Measurements from ENCODE around the gene PTPRR. TPM values are rescaled to one million over a fixed set of nuclear protein-coding genes. Genes with fewer than 3 reads are reported as not detected.
A peak's percentile ranks its signal among the peaks of the same experiment; 100 is the strongest.

Gene PTPRR
- total and polyA plus RNA-seq, 10 donors = 0.41 to 2.7 (median 1.5) TPM

GRCh38 chr12:70659077-70659606 lies 261.4 kb downstream of the PTPRR start:
- Histone ChIP-seq H3K27ac (no peak overlapping the region), H3K36me3 (no peaks in the 10 kb centered on the region), H3K4me1 (no peaks in the 10 kb centered on the region), H3K27me3 (replicated peaks in 1 of 7) (no peaks in the 10 kb centered on the region), H3K9me3 (no peaks in the 10 kb centered on the region), H3K4me3 (no peak overlapping the region)
- intact Hi-C loops (cut with DNase I; ENCODE audit: low total_unique reads) = no loop called here
- WGBS, 5 donors = 88 to 96% (median 93%) methylated on average over 6 of the region's 6 CpGs
- DNase-seq = no peak
- TF ChIP-seq, protein P1, sequence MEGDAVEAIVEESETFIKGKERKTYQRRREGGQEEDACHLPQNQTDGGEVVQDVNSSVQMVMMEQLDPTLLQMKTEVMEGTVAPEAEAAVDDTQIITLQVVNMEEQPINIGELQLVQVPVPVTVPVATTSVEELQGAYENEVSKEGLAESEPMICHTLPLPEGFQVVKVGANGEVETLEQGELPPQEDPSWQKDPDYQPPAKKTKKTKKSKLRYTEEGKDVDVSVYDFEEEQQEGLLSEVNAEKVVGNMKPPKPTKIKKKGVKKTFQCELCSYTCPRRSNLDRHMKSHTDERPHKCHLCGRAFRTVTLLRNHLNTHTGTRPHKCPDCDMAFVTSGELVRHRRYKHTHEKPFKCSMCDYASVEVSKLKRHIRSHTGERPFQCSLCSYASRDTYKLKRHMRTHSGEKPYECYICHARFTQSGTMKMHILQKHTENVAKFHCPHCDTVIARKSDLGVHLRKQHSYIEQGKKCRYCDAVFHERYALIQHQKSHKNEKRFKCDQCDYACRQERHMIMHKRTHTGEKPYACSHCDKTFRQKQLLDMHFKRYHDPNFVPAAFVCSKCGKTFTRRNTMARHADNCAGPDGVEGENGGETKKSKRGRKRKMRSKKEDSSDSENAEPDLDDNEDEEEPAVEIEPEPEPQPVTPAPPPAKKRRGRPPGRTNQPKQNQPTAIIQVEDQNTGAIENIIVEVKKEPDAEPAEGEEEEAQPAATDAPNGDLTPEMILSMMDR (IDR thresholded peaks at IDR 0.05 in 8 of 11, conservative IDR thresholded peaks at IDR 0.05 in 3 of 11) = no peak
- no peak for TF ChIP-seq POLR2A (IDR thresholded peaks at IDR 0.05)
- TF ChIP-seq POLR2AphosphoS5 (IDR thresholded peaks at IDR 0.05) = no peak

DNA sequence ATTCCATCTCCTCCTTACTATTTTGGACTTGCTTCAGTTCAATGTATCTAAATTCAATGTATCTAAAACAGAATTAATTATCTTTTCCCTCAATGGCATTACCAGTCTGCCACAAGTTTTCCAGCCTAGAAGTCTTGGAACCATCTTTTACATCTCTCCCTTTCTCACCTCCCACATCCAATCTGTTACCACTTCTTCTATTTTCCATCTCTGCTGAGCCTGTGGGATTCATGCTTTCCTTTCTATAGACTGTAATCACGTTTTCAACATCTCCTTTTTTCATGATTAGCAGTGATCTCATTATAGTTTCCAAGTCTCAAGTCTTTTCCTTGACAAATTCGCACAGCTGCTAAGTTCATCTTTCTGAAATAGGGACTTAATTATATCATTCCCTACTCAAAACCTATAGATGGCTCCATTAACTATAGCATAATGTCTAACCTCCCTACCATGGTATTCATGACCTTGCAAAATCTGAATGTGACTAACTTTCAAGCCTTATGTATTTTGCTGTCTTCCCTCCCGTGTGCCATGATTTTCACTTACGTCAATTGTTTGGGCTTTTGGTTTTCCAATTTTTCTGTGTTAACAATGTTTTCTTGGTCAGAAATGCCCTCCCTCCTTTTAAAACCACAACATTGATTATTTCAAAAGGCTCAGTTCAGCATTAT lies 262.8 kb downstream of the PTPRR start:
- Histone ChIP-seq H3K27me3 (replicated peaks in 1 of 7) (no peaks in the 10 kb centered on the region), H3K4me3 (no peak overlapping the region), H3K36me3 (no peaks in the 10 kb centered on the region), H3K4me1 (no peaks in the 10 kb centered on the region), H3K9me3 (no peaks in the 10 kb centered on the region), H3K27ac (no peak overlapping the region)
- no peak for DNase-seq
- WGBS, 5 donors = 78 to 86% (median 83%) methylated on average over 4 of the region's 4 CpGs
- intact Hi-C loops (cut with DNase I; ENCODE audit: low total_unique reads) = no loop called here
- no peak for TF ChIP-seq POLR2A (IDR thresholded peaks at IDR 0.05)
- TF ChIP-seq POLR2AphosphoS5 (IDR thresholded peaks at IDR 0.05) = no peak

DNA sequence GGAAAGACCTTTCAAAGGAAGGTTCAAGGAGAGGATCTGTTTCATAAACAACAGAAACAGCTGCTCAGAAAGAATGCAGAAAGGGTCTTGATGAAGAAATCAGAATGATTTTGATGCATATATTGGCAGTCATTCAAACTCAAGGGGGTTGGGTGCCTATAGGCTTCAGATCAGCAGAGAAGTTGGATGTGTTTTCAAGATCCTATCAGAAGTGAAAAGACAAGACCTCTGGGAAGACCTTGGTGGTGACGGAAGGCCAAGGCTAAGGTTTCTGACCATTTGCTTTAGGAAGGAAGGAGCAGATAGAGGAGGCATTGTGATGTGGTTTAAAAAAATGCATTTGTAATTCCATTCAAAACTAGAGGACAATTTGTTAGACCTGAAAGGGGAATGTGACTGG lies 268.1 kb downstream of the PTPRR start:
- no peaks in the 10 kb centered on the region for H3K27me3 ChIP-seq (replicated peaks in 1 of 7)
- no peak for TF ChIP-seq POLR2AphosphoS5 (IDR thresholded peaks at IDR 0.05)
- TF ChIP-seq, protein P1 (IDR thresholded peaks at IDR 0.05 in 8 of 11, conservative IDR thresholded peaks at IDR 0.05 in 3 of 11) = no peak
- no peak for TF ChIP-seq POLR2A (IDR thresholded peaks at IDR 0.05)
- H3K9me3 ChIP-seq = no peaks in the 10 kb centered on the region
- no peaks in the 10 kb centered on the region for H3K36me3 ChIP-seq
- H3K4me1 ChIP-seq = peaks cover 0 to 12% (median 0%) of the 10 kb centered on the region in 6 donors
- peak overlapping the region in 7 of 8 donors; percentile 15 to 65 (median 40) for H3K27ac ChIP-seq
- intact Hi-C loops (cut with DNase I; ENCODE audit: low total_unique reads) = no loop called here
- no peak for DNase-seq
- WGBS, 5 donors = 77 to 85% (median 84%) methylated on average over 1 of the region's 1 CpG
- H3K4me3 ChIP-seq = no peak overlapping the region

- DNase-seq = no peak
- 62 to 71% (median 70%) methylated on average over 2 of the region's 2 CpGs for WGBS, 5 donors
- no peaks in the 10 kb centered on the region for H3K36me3 ChIP-seq
- H3K4me1 ChIP-seq = peaks cover 4 to 40% (median 10%) of the 10 kb centered on the region in 6 donors
- peak overlapping the region in 3 of 8 donors; percentile 22 to 76 (median 75) for H3K27ac ChIP-seq
- intact Hi-C loops (cut with DNase I; ENCODE audit: low total_unique reads) = no loop called here
- H3K9me3 ChIP-seq = no peaks in the 10 kb centered on the region
- no peak for TF ChIP-seq POLR2AphosphoS5 (IDR thresholded peaks at IDR 0.05)
- no peak for TF ChIP-seq POLR2A (IDR thresholded peaks at IDR 0.05)
- TF ChIP-seq, protein P1 (IDR thresholded peaks at IDR 0.05 in 8 of 11, conservative IDR thresholded peaks at IDR 0.05 in 3 of 11) = no peak
- peaks cover 0 to 6% (median 0%) of the 10 kb centered on the region in 7 donors for H3K27me3 ChIP-seq (replicated peaks in 1 of 7)
- H3K4me3 ChIP-seq = no peak overlapping the region
These were observed 271.7 kb downstream of the PTPRR start for GRCh38 chr12:70648831-70649230.
